HepG2 (cell line): ENCODE data around the gene GSTA1. TPM values are rescaled to one million over a fixed set of nuclear protein-coding genes. Genes with fewer than 3 reads are reported as not detected.
"Not testable (repeated sequence)": the region's sequence is repeated elsewhere in the genome, so short reads cannot be mapped to it uniquely, and the experiment has no call there.

Experiments used
- ARID5B ChIP-seq: IDR thresholded peaks from 2 replicates; pipeline ENCODE4 v1.4.0; 2020; ENCODE audit warnings: mild to moderate bottlenecking, missing genetic modification reagents
- BCL6 ChIP-seq: IDR thresholded peaks from 2 replicates; pipeline ENCODE4 v1.6.1; 2016; ENCODE audit warnings: missing genetic modification reagents, missing compliant biosample characterization
- ELF1 ChIP-seq: sonication (generic); formaldehyde crosslinking; IDR thresholded peaks from 2 replicates; pipeline ENCODE4 v1.4.0; 2020; ENCODE audit warnings: missing genetic modification reagents
- ELF3 ChIP-seq: IDR thresholded peaks from 2 replicates; pipeline ENCODE4 v1.6.1; 2016; ENCODE audit warnings: missing genetic modification reagents, missing compliant biosample characterization
- FOXP1 ChIP-seq, 2 experiments: fragments of 450-650 bp in 1 of 2; IDR thresholded peaks; 2 replicates each; pipeline ENCODE4 v1.6.1; 2017 to 2018; ENCODE audit warnings: antibody characterized with exemption in 1 of 2
- GATAD2A ChIP-seq: IDR thresholded peaks from 2 replicates; pipeline ENCODE4 v1.6.1; 2016
- HDAC2 ChIP-seq: sonication (generic); formaldehyde crosslinking; IDR thresholded peaks from 2 replicates; pipeline ENCODE4 v1.4.0; 2020; ENCODE audit warnings: missing genetic modification reagents
- HNF4A ChIP-seq: sonication (generic); formaldehyde crosslinking; IDR thresholded peaks from 2 replicates; pipeline ENCODE4 v1.4.0; 2020; ENCODE audit warnings: missing genetic modification reagents
- KDM1A ChIP-seq: IDR thresholded peaks from 2 replicates; pipeline ENCODE4 v1.6.1; 2016; ENCODE audit warnings: missing compliant biosample characterization
- MIER3 ChIP-seq: IDR thresholded peaks from 2 replicates; pipeline ENCODE4 v1.6.1; 2016; ENCODE audit warnings: missing compliant biosample characterization, borderline replicate concordance
- PATZ1 ChIP-seq: sonication (generic); formaldehyde crosslinking; IDR thresholded peaks from 2 replicates; pipeline ENCODE4 v1.4.0; 2020; ENCODE audit warnings: missing genetic modification reagents
- POGZ ChIP-seq: sonication (generic); formaldehyde crosslinking; IDR thresholded peaks from 2 replicates; pipeline ENCODE4 v1.4.0; 2020; ENCODE audit warnings: mild to moderate bottlenecking, missing genetic modification reagents
- SALL1 ChIP-seq: sonication (generic); formaldehyde crosslinking; IDR thresholded peaks from 2 replicates; pipeline ENCODE4 v1.8.0; 2022; ENCODE audit warnings: mild to moderate bottlenecking, missing genetic modification reagents
- SOX5 ChIP-seq: IDR thresholded peaks from 2 replicates; pipeline ENCODE4 v1.6.1; 2016; ENCODE audit warnings: borderline replicate concordance
- TEAD3 ChIP-seq: optimal IDR thresholded peaks from 2 replicates; pipeline ENCODE3; 2016; ENCODE audit warnings: borderline replicate concordance
- ZFX ChIP-seq: sonication (generic); formaldehyde crosslinking; IDR thresholded peaks from 2 replicates; pipeline ENCODE4 v1.4.0; 2020; ENCODE audit warnings: mild to moderate bottlenecking, low read depth, missing genetic modification reagents, moderate library complexity
- ZFY ChIP-seq: sonication (generic); formaldehyde crosslinking; IDR thresholded peaks from 2 replicates; pipeline ENCODE4 v1.4.0; 2020; ENCODE audit warnings: missing genetic modification reagents
- ZGPAT ChIP-seq: IDR thresholded peaks from 2 replicates; pipeline ENCODE4 v1.6.1; 2016; ENCODE audit warnings: mild to moderate bottlenecking
- ZMYM4 ChIP-seq: sonication (generic); formaldehyde crosslinking; IDR thresholded peaks from 2 replicates; pipeline ENCODE4 v1.8.1; 2023; ENCODE audit warnings: mild to moderate bottlenecking, missing genetic modification reagents
- ZNF644 ChIP-seq: IDR thresholded peaks from 2 replicates; pipeline ENCODE4 v1.6.1; 2016; ENCODE audit warnings: low read depth
- ZNF792 ChIP-seq: IDR thresholded peaks from 2 replicates; pipeline ENCODE4 v1.6.1; 2016
- polyA plus RNA-seq, 8 experiments: library from polyadenylated mRNA; depleted of rRNA in 3 of 8; stranded (reverse) in 7 of 8; unstranded in 1 of 8; fragments of >200 nt; fragmentation: Illumina TruSeq in 4 of 8; extraction: Trizol in 4 of 8; gene quantifications; 2 replicates each; pipeline versions ENCODE4 v1.2.1 to v1.2.3, GENCODE V29; 2011 to 2016; ENCODE audit warnings: low read depth in 4 of 8, missing spikeins in 1 of 8, mixed read lengths in 1 of 8; ENCODE audit not compliant: insufficient read depth in 1 of 8
- total RNA-seq, 5 experiments: library from RNA; depleted of rRNA; stranded (reverse); fragments of >200 nt; fragmentation: Illumina TruSeq; extraction: Trizol; gene quantifications; 2 replicates each; pipeline ENCODE4 v1.2.3, GENCODE V29; 2016; ENCODE audit warnings: low read depth in 1 of 5

The GSTA1 gene
- total and polyA plus RNA-seq, 2 of the 13 experiments (the other 11 are each of a cell fraction or from before 2014, with no cell fraction given) = 6.2 to 282 TPM

GRCh38 chr6:52782696-52783274 lies 20.8 kb downstream of the GSTA1 start (continued):
- peak; percentile 60; the same call in 1 of the 2 replicates for TF ChIP-seq ARID5B (CRISPR knock-in tag)
- 0 out of 2 replicates have a peak, but pooled peaks have one; percentile 36 for TF ChIP-seq BCL6
- TF ChIP-seq MIER3 (CRISPR knock-in tag) = 0 out of 2 replicates have a peak, but pooled peaks have one; percentile 29
- peak; percentile 8; the same call in 1 of the 2 replicates for TF ChIP-seq PATZ1 (CRISPR knock-in tag)
- TF ChIP-seq POGZ (CRISPR knock-in tag) = peak; percentile 51; the same call in 1 of the 2 replicates
- TF ChIP-seq ZGPAT (CRISPR knock-in tag) = peak; percentile 19; the same call in 1 of the 2 replicates
- peak; percentile 17 for TF ChIP-seq TEAD3 (CRISPR knock-in tag)
- TF ChIP-seq HNF4A (CRISPR knock-in tag) = peak; percentile 27; the same call in 1 of the 2 replicates
- TF ChIP-seq ZNF792 (CRISPR knock-in tag) = 0 out of 2 replicates have a peak, but pooled peaks have one; percentile 27
- peak; percentile 61; the same call in 1 of the 2 replicates for TF ChIP-seq SOX5 (CRISPR knock-in tag)
- peak; percentile 58 for TF ChIP-seq SALL1 (CRISPR knock-in tag)
- TF ChIP-seq KDM1A (CRISPR knock-in tag) = 0 out of 2 replicates have a peak, but pooled peaks have one; percentile 19
- peak; percentile 30; the same call in 1 of the 2 replicates for TF ChIP-seq ELF1 (CRISPR knock-in tag)
- TF ChIP-seq ZFY = peak; percentile 59
- 0 out of 2 replicates have a peak, but pooled peaks have one; percentile 13 for TF ChIP-seq GATAD2A (CRISPR knock-in tag)
- not testable (repeated sequence) for TF ChIP-seq FOXP1 (IDR thresholded peaks at IDR 0.05)
- peak; percentile 31; the same call in 1 of the 2 replicates for TF ChIP-seq FOXP1 (CRISPR knock-in tag; IDR thresholded peaks at IDR 0.05)
- peak; percentile 94 for TF ChIP-seq ELF3 (CRISPR knock-in tag)
- TF ChIP-seq HDAC2 (CRISPR knock-in tag) = peak; percentile 29; the same call in 1 of the 2 replicates
- 0 out of 2 replicates have a peak, but pooled peaks have one; percentile 29 for TF ChIP-seq ZMYM4 (CRISPR knock-in tag)
- TF ChIP-seq ZNF644 (CRISPR knock-in tag) = 0 out of 2 replicates have a peak, but pooled peaks have one; percentile 38
- TF ChIP-seq ZFX (CRISPR knock-in tag) = peak; percentile 63
